Measurements from ENCODE around the gene CD46.

Gene CD46

GRCh38 chr1:207808322-207808705 lies 56.5 kb downstream of the CD46 start:
- no peak overlapping the region for H3K4me3 ChIP-seq (ENCODE audit: severe bottlenecking)
- TF ChIP-seq CTCF (IDR thresholded peaks at IDR 0.05; ENCODE audit: poor library complexity, severe bottlenecking): no peak
- peak overlapping the region; percentile 67 for H3K27ac ChIP-seq (ENCODE audit: poor library complexity, severe bottlenecking)
- H3K9me3 ChIP-seq (ENCODE audit: severe bottlenecking): no peaks in the 10 kb centered on the region
- DNase-seq (ENCODE audit: low spot score) (no peak), ATAC-seq (ENCODE audit: low read depth) (peak; percentile 79)
- H3K4me1 ChIP-seq (ENCODE audit: insufficient read depth, poor library complexity, severe bottlenecking): peaks cover 21% of the 10 kb centered on the region
- H3K27me3 ChIP-seq (ENCODE audit: insufficient read depth, poor library complexity, severe bottlenecking): no peaks in the 10 kb centered on the region
- peaks cover 18% of the 10 kb centered on the region for H3K36me3 ChIP-seq (ENCODE audit: low read depth)

DNA sequence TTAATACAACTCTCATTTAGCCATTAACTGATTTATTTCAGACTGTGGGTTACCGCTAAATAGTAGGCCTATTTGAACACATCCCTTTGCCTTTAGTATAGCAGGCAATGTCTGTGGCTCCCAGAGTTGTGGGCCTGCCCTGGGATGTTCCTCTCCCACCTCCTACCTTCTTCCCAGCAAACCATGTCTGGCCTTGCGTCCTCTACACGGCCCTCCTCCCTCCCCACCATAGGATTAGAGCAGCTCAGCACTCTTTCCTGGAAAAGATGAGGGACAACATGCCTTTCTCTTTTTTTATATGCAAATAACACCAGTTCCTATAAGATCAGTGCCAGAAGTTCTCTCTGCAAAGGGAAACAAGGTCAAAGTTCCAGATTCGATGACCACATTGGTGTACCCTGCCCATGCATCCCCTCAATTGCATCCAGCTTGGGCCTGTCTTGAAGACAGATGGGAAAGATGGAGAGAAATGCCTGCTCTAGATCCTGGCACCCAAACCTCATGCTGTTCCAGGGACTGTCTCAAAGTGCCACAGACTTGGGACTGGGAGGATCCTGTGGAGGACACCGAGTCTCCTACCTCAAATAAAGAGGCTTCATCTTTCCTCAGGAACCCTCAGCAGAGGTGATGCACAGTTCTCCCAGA lies 57.2 kb downstream of the CD46 start:
- ATAC-seq (ENCODE audit: low read depth): no peak
- H3K4me3 ChIP-seq (ENCODE audit: severe bottlenecking): no peak overlapping the region
- no peak for TF ChIP-seq CTCF (IDR thresholded peaks at IDR 0.05; ENCODE audit: poor library complexity, severe bottlenecking)
- no peak for DNase-seq (ENCODE audit: low spot score)
- H3K4me1 ChIP-seq (ENCODE audit: insufficient read depth, poor library complexity, severe bottlenecking): peaks cover 21% of the 10 kb centered on the region
- no peaks in the 10 kb centered on the region for H3K27me3 ChIP-seq (ENCODE audit: insufficient read depth, poor library complexity, severe bottlenecking)
- peaks cover 18% of the 10 kb centered on the region for H3K36me3 ChIP-seq (ENCODE audit: low read depth)
- H3K27ac ChIP-seq (ENCODE audit: poor library complexity, severe bottlenecking): peak overlapping the region; percentile 67
- no peaks in the 10 kb centered on the region for H3K9me3 ChIP-seq (ENCODE audit: severe bottlenecking)

GRCh38 chr1:207810173-207810572 lies 58.3 kb downstream of the CD46 start:
- H3K4me3 ChIP-seq (ENCODE audit: severe bottlenecking): no peak overlapping the region
- no peak for TF ChIP-seq CTCF (IDR thresholded peaks at IDR 0.05; ENCODE audit: poor library complexity, severe bottlenecking)
- H3K9me3 ChIP-seq (ENCODE audit: severe bottlenecking): no peaks in the 10 kb centered on the region
- ATAC-seq (ENCODE audit: low read depth) (no peak), DNase-seq (ENCODE audit: low spot score) (no peak)
- no peak overlapping the region for H3K27ac ChIP-seq (ENCODE audit: poor library complexity, severe bottlenecking)
- H3K36me3 ChIP-seq (ENCODE audit: low read depth): peaks cover 9% of the 10 kb centered on the region
- no peaks in the 10 kb centered on the region for H3K27me3 ChIP-seq (ENCODE audit: insufficient read depth, poor library complexity, severe bottlenecking)
- peaks cover 21% of the 10 kb centered on the region for H3K4me1 ChIP-seq (ENCODE audit: insufficient read depth, poor library complexity, severe bottlenecking)

- Histone ChIP-seq H3K27me3 (ENCODE audit: insufficient read depth, poor library complexity, severe bottlenecking) (no peaks in the 10 kb centered on the region), H3K4me3 (ENCODE audit: severe bottlenecking) (no peak overlapping the region), H3K9me3 (ENCODE audit: severe bottlenecking) (no peaks in the 10 kb centered on the region), H3K4me1 (ENCODE audit: insufficient read depth, poor library complexity, severe bottlenecking) (peaks cover 15% of the 10 kb centered on the region), H3K27ac (ENCODE audit: poor library complexity, severe bottlenecking) (no peak overlapping the region), H3K36me3 (ENCODE audit: low read depth) (peaks cover 5% of the 10 kb centered on the region)
- TF ChIP-seq CTCF (IDR thresholded peaks at IDR 0.05; ENCODE audit: poor library complexity, severe bottlenecking): no peak
- no peak for DNase-seq (ENCODE audit: low spot score)
- ATAC-seq (ENCODE audit: low read depth): no peak
Observed at GRCh38 chr1:207810606-207811295, 58.9 kb downstream of the CD46 start.

DNA sequence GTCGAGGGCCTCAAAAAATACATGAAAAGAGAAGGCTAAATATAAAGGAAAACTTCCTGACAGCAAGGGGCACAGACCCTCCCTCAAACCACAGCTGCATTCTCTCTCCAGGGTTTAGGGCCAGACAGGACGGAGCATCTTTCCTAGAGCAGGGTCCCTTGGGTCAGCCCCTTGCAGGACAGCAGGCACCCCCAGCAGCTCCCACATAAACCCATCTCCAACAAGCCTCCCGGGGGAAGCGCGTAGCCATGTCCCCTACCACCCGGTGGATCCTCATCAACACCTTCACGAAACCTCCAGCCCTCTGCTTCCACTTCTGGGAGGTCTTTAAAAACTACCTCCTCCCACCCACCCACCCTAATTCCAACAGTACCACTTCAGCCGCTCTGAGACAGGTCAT lies 59.5 kb downstream of the CD46 start:
- no peaks in the 10 kb centered on the region for H3K9me3 ChIP-seq (ENCODE audit: severe bottlenecking)
- no peak for ATAC-seq (ENCODE audit: low read depth)
- H3K36me3 ChIP-seq (ENCODE audit: low read depth): peaks cover 5% of the 10 kb centered on the region
- no peak for DNase-seq (ENCODE audit: low spot score)
- no peak for TF ChIP-seq CTCF (IDR thresholded peaks at IDR 0.05; ENCODE audit: poor library complexity, severe bottlenecking)
- H3K4me1 ChIP-seq (ENCODE audit: insufficient read depth, poor library complexity, severe bottlenecking): peaks cover 11% of the 10 kb centered on the region
- no peak overlapping the region for H3K27ac ChIP-seq (ENCODE audit: poor library complexity, severe bottlenecking)
- no peaks in the 10 kb centered on the region for H3K27me3 ChIP-seq (ENCODE audit: insufficient read depth, poor library complexity, severe bottlenecking)
- no peak overlapping the region for H3K4me3 ChIP-seq (ENCODE audit: severe bottlenecking)
